AG04450 (cell line): ENCODE measurements around the gene LRRC43. TPM values are rescaled to one million over a fixed set of nuclear protein-coding genes. Genes with fewer than 3 reads are reported as not detected.

Source experiments
- CTCF ChIA-PET: fragments of 300-600, 350-600 bp; formaldehyde crosslinking; extraction: SDS; loops from one replicate; lab custom pipeline; 2022; ENCODE audit warnings: antibody characterized with exemption, inconsistent platforms; lab: Charles Lee
- POLR2A ChIA-PET: fragments of 350-600 bp; formaldehyde crosslinking; extraction: SDS; loops from one replicate; lab custom pipeline; 2021; ENCODE audit warnings: antibody characterized with exemption, inconsistent platforms; lab: Yijun Ruan, JAX
- DNase-seq: peaks from one replicate; pipeline ENCODE4 v3.0.0-alpha.2; 2011; ENCODE audit warnings: low read depth, low spot score
- H3K27ac ChIP-seq: one replicate; pipeline ENCODE4 v1.5.1; 2012; ENCODE audit warnings: low read depth, low read length, control low read depth
- H3K27me3 ChIP-seq: one replicate; pipeline ENCODE4 v1.6.0; 2012; ENCODE audit warnings: low read length; ENCODE audit not compliant: control insufficient read depth, insufficient read depth
- H3K4me3 ChIP-seq: 2 replicates; pipeline ENCODE4 v1.5.1; 2011; ENCODE audit warnings: mild to moderate bottlenecking, low read depth, low read length, control low read depth
- H3K9me3 ChIP-seq: 2 replicates; pipeline ENCODE4 v1.5.1; 2012; ENCODE audit warnings: low read length; ENCODE audit not compliant: control insufficient read depth, insufficient read depth
- polyA plus RNA-seq: library from polyadenylated mRNA; depleted of rRNA; stranded (reverse); fragments of >200 nt; gene quantifications from 2 replicates; pipeline ENCODE4 v1.2.3, GENCODE V29; 2011; rRNA removed
- small RNA-seq: library from RNA; depleted of rRNA; stranded (forward); fragments of <200 nt; gene quantifications from one replicate; pipeline ENCODE3, GENCODE V24; 2012; ENCODE audit warnings: low read depth; ENCODE audit not compliant: insufficient read length
- TF ChIP-seq, protein P1 (sequence below): IDR thresholded peaks from 2 replicates; pipeline ENCODE4 v1.5.1; 2011; ENCODE audit warnings: low read depth, low read length, control low read depth, inconsistent platforms

LRRC43 gene
- polyA plus RNA-seq, 1 experiment: 0.27 TPM

DNA sequence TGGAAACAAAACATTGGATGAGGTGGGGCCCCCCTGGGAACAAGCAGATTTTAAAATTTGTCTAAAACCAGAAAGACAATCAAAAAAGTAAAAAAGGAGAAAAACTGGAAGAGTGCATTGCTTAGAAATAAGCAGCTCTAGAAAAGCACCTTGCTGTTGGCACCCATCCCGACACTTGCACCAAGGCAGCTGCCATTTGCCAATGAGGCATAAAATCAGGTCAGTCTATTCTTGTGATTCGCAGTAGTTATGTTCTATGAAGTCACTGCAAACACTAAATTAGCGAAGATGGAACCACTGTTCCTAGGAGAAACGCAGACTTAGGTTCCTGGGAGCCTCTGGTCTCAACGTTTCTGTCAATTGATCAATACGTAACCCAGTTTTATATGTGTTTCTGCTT is 67.1 kb downstream of the LRRC43 start:
- no peak overlapping the region for H3K27ac ChIP-seq
- no peak overlapping the region for H3K4me3 ChIP-seq
- TF ChIP-seq, protein P1, sequence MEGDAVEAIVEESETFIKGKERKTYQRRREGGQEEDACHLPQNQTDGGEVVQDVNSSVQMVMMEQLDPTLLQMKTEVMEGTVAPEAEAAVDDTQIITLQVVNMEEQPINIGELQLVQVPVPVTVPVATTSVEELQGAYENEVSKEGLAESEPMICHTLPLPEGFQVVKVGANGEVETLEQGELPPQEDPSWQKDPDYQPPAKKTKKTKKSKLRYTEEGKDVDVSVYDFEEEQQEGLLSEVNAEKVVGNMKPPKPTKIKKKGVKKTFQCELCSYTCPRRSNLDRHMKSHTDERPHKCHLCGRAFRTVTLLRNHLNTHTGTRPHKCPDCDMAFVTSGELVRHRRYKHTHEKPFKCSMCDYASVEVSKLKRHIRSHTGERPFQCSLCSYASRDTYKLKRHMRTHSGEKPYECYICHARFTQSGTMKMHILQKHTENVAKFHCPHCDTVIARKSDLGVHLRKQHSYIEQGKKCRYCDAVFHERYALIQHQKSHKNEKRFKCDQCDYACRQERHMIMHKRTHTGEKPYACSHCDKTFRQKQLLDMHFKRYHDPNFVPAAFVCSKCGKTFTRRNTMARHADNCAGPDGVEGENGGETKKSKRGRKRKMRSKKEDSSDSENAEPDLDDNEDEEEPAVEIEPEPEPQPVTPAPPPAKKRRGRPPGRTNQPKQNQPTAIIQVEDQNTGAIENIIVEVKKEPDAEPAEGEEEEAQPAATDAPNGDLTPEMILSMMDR: no peak
- CTCF ChIA-PET: no interaction called here
- DNase-seq: no peak
- H3K9me3 ChIP-seq: no peaks in the 10 kb centered on the region; the same call in 1 of the 2 replicates
- H3K27me3 ChIP-seq: no peaks in the 10 kb centered on the region
- POLR2A ChIA-PET: no interaction called here

DNA sequence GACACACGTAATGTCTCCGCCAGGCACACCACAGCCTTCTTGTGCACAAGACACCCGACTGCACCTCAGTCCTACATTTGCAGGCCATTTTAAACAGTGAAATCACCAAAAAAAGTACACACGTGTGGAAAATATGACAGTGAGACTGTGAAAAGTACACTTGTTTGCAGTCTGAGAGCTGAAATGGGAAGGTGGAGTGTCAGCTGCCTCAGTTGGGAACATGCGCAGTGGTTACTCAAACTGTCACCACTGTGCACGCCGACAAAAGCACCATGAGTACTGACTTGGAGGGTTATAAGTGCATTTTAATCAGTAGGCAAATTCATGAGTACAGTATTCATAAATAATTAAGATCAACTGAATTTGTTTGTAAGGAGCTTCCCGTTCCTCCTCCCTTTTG is 67.6 kb downstream of the LRRC43 start:
- H3K9me3 ChIP-seq: no peaks in the 10 kb centered on the region; the same call in 1 of the 2 replicates
- no peak overlapping the region for H3K4me3 ChIP-seq
- ChIA-PET CTCF (interaction anchor here (0.5 kb wide), 1 partner anchor 39 kb away, joined by 6 read pairs; no protein-coding TSS in a partner anchor), POLR2A (no interaction called here)
- TF ChIP-seq, protein P1: no peak
- no peaks in the 10 kb centered on the region for H3K27me3 ChIP-seq
- DNase-seq: no peak
- H3K27ac ChIP-seq: no peak overlapping the region

Small RNA genes lying within 50 kb of the gene (small RNA-seq; reads per million reads assigned to genes)
- gene DIABLO: not detected

Other genes starting within 250 kb of the LRRC43 start
- gene BCL7A, start 161.2 kb upstream of the LRRC43 start, polyA plus RNA-seq: 4.4 and 4.6 TPM in 2 replicates
- 5.8 and 8.4 TPM in 2 replicates for gene MLXIP, start 104.4 kb upstream of the LRRC43 start, polyA plus RNA-seq
- gene IL31, start 8.9 kb upstream of the LRRC43 start, polyA plus RNA-seq: not detected in 2 replicates
- 0.12 and 0.32 TPM in 2 replicates for gene B3GNT4, start 20.6 kb downstream of the LRRC43 start, polyA plus RNA-seq
- 55.3 and 59.6 TPM in 2 replicates for gene DIABLO, start 42.9 kb downstream of the LRRC43 start, polyA plus RNA-seq
- gene VPS33A, start 83.4 kb downstream of the LRRC43 start, polyA plus RNA-seq: 22.7 and 23.5 TPM in 2 replicates
- gene CLIP1, start 239.5 kb downstream of the LRRC43 start, polyA plus RNA-seq: 62.0 and 63.6 TPM in 2 replicates